Muscle of back (tissue), 11 donors: ENCODE results near the gene CDC42SE2. TPM values are rescaled to one million over a fixed set of nuclear protein-coding genes. Genes with fewer than 3 reads are reported as not detected.
"Not testable (repeated sequence)": the region's sequence is repeated elsewhere in the genome, so short reads cannot be mapped to it uniquely, and the experiment has no call there.

Source experiments
- DNase-seq, 3 donors: peaks; one replicate each; pipeline versions ENCODE4 v3.0.0 to v3.0.0-alpha.2; 2013
- polyA plus RNA-seq, 10 donors: library from polyadenylated mRNA; unstranded; fragments of 120-200 nt; gene quantifications; one replicate each; pipeline ENCODE4 v1.2.1, GENCODE V29; 2013; ENCODE audit not compliant: insufficient read length in 10 of 10

The CDC42SE2 gene
- polyA plus RNA-seq, 10 donors, result 20.2 to 30.8 (median 26.4) TPM

GRCh38 chr5:131277447-131277846 is 13.6 kb downstream of the CDC42SE2 start:
- no peak for DNase-seq

DNA sequence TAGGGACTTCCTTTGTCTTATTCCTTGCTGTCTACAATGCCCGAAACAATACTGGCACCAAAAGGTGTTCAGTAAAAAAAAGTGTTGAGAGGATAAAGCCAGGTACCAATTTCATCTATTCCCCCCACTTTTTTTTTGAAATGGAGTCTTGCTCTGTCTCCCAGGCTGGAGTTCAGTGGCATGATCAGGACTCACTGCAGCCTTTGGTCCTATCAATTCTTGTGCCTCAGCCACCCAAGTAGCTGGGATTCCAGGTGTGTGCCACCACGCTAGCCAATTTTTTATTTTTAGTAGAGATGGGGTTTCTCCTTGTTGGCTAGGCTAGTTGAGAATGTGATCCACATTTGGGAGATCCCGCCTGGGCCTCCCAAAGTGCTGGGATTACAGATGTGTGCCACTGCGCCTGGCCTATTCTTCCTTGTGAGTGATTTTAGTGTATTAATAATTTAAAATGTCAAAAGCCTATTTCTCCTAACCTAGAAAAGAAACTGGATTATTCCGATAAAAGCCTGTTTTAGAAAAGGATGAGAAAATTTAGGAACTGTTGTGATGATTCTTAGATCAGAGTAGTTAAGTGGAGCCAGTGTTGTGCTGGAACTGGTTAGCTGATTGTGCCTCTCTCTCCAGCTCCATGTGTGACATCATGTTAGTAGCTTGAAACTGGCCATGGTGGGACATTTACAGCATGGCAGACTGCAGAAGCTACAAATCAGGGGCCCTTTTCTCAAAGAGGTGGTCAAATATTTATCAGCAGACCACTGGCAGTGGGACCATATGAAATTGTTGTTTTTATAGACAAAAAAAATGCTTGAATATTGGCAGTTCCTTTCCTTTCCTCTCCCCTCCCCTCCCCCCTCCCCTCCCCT is 14.3 kb downstream of the CDC42SE2 start:
- DNase-seq, result no peak

DNA sequence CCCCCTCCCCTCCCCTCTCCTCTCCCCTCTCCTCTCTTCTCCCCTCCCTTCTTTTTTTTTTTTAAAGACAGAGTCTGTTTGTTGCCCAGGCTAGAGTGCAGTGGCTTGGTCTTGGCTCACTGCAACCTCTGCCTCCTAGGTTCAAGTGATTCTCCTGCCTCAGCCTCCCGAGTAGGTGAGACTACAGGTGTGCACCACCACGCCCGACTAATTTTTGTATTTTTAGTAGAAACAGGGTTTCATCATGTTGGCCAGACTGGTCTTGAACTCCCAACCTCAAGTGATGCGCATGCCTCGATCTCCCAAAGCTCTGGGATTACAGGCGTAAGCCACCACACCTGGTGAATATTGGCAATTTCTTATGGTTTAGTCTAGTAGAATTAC is 14.9 kb downstream of the CDC42SE2 start:
- not testable (repeated sequence) for DNase-seq

- DNase-seq, result no peak
These were observed 15.4 kb downstream of the CDC42SE2 start for GRCh38 chr5:131279204-131279603.

GRCh38 chr5:131280417-131280816 is 16.6 kb downstream of the CDC42SE2 start:
- no peak for DNase-seq

GRCh38 chr5:131281133-131281867 is 17.4 kb downstream of the CDC42SE2 start:
- DNase-seq, result no peak

DNA sequence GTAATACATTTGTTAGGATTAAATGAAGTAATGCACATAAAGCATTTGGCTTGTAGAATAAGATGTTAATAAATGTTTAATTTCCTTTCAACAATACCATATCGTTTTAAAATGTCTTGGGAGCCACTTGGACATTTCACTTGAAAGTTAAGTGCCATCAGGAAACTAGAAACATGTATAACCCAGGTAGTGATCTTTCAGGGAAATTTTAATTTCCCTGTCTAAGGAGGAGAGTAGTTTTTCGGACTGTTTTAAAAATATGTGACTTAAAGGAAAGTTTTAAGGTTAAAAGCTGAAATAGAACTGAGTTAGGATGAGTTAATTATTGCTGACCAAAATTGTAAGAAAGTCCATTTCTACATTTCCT is 18.0 kb downstream of the CDC42SE2 start:
- no peak for DNase-seq

GRCh38 chr5:131282235-131282634 is 18.4 kb downstream of the CDC42SE2 start:
- DNase-seq, result no peak

GRCh38 chr5:131285703-131286399 is 22.0 kb downstream of the CDC42SE2 start:
- no peak for DNase-seq

GRCh38 chr5:131286400-131286715 is 22.5 kb downstream of the CDC42SE2 start:
- no peak for DNase-seq

GRCh38 chr5:131288328-131288727 is 24.5 kb downstream of the CDC42SE2 start:
- DNase-seq, result no peak

DNA sequence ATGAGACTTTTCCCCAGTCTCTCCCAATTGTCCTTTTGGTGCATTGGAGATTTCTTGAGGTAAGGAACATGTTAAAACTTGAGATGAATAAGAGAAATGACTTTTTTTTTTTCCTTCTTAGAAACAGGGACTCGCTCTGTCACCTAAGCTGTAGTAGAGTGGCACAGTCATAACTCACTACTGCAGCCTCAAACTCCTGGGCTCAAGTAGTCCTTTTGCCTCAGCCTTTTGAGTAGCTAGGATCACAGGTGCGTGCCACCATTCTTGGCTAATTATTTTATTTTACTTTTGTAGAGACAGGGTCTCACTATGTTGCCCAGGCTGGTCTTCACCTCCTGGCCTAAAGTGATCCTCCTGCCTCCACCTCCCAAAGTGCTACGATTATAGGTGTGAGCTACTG is 25.9 kb downstream of the CDC42SE2 start:
- no peak for DNase-seq

- no peak for DNase-seq
These were observed 32.4 kb downstream of the CDC42SE2 start for GRCh38 chr5:131296213-131296672.

DNA sequence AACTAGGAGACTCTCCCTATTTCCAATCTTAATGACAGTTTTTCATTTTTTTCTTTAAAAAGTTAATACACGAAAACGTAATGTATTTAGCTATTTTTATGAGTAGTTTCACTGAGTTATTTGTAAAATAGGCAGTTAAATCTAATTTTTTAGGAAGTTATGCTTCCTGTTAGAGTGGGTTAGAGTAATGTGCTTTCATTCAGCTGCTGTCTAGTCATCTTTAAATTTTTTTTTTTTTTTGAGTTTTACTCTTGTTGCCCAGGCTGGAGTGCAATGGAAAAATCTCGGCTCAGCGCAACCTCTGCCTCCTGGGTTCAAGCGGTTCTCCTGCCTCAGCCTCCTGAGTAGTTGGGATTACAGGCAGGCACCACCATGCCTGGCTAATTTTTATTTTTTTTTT is 34.0 kb downstream of the CDC42SE2 start:
- DNase-seq, result no peak

- no peak for DNase-seq
These were observed 35.6 kb downstream of the CDC42SE2 start for GRCh38 chr5:131299465-131299864.

- DNase-seq, result no peak
These were observed 38.7 kb downstream of the CDC42SE2 start for GRCh38 chr5:131302506-131302905.

GRCh38 chr5:131303537-131303936 is 39.7 kb downstream of the CDC42SE2 start:
- DNase-seq, result peak in 1 of 3 donors; percentile 44

DNA sequence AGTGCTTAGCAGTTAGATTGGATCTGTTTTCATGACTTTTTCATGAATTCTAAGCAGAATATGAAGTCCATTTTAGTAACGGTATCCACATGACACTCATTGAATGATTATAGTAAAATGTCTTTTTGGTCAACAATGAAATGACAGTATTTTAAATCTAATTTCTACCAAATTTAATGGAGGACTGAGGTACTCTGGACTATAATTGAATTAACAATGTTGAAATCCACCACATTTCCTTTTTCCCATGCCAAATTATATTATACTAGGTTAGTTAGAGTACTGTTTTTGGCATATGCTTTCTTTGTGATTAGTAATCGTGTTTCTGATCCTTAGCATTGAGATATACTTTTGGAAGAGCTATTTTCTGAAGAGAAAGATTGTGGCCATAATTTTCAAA is 40.6 kb downstream of the CDC42SE2 start:
- no peak for DNase-seq

GRCh38 chr5:131305138-131305689 is 41.4 kb downstream of the CDC42SE2 start:
- no peak for DNase-seq

DNA sequence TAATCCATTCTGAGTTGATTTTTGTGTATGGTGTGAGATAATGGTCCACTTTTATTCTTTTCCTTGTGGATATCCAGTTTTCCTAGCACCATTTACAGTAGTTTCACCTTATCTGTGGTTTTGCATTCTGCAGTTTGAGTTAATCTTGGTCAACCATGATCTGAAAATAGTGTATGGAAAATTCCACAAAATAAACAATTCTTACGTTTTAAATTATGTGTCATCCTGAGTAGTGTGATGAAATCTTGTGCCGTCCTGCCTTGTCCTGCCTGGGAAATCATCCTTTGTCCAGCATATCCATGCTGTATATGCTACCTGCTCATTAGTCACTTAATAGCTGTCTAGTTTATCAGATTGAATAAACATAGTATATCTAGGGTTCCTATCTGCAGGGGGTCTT is 42.1 kb downstream of the CDC42SE2 start:
- DNase-seq, result no peak

GRCh38 chr5:131312235-131312772 is 48.5 kb downstream of the CDC42SE2 start:
- not testable (repeated sequence) for DNase-seq

DNA sequence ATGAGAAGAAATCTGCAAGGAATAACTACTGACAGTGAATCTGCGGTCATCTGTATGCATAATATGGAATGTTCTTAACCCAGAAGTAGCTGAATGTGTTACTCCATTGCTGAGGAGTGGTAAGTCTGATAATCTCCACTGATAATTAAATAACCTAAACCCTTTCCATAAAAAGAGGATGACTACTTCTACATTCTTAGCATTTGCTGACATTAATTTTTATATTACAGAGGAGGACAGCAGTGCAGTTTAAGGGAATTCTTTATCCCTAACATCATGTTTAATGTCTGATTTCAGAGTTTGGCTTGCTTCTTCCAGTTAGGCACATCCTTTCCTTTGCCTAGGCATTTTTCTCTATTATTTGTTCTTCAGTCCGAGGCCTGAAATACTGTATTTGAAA is 52.2 kb downstream of the CDC42SE2 start:
- DNase-seq, result no peak
